SK-N-MC (cell line): ENCODE results near the gene PGM1.

Experiments
- DNase-seq: peaks from one replicate; pipeline ENCODE4 v3.0.0-alpha.2; 2011; ENCODE audit warnings: low read depth, low spot score
- H3K27ac ChIP-seq: fragments of 200-600 bp; sonication (generic); 2 replicates; pipeline ENCODE4 v1.5.1; 2016; ENCODE audit warnings: mixed run types
- H3K36me3 ChIP-seq: fragments of 200-600 bp; sonication (generic); 2 replicates; pipeline ENCODE4 v1.6.1; 2017; ENCODE audit warnings: antibody characterized with exemption, low read length, mixed read lengths; ENCODE audit not compliant: insufficient read depth
- H3K4me3 ChIP-seq: fragments of 200-600 bp; sonication (generic); 2 replicates; pipeline ENCODE4 v1.5.1; 2016
- H3K9ac ChIP-seq: fragments of 200-600 bp; sonication (generic); 2 replicates; pipeline ENCODE4 v1.8.0; 2017; ENCODE audit warnings: mixed run types, mixed read lengths; ENCODE audit not compliant: insufficient read length
- H3K9me3 ChIP-seq: fragments of 200-600 bp; sonication (generic); 2 replicates; pipeline ENCODE4 v1.6.1; 2017; ENCODE audit warnings: low read depth, mild to moderate bottlenecking, antibody characterized with exemption, low read length, moderate library complexity, mixed read lengths
- EZH2 ChIP-seq: fragments of 200-600 bp; sonication (generic); IDR thresholded peaks from one replicate; pipeline ENCODE4 v1.6.1; 2017; ENCODE audit warnings: antibody characterized with exemption
- FOXP2 ChIP-seq: optimal IDR thresholded peaks from 2 replicates; pipeline ENCODE3; 2011; ENCODE audit warnings: mild to moderate bottlenecking, moderate library complexity; ENCODE audit not compliant: insufficient read depth; ENCODE audit errors: extremely low read length, control extremely low read depth
- POLR2AphosphoS5 ChIP-seq: IDR thresholded peaks from 2 replicates; pipeline ENCODE4 v1.6.1; 2012; ENCODE audit warnings: mild to moderate bottlenecking, low read depth, low read length, borderline replicate concordance

Gene PGM1

GRCh38 chr1:63663301-63663700 lies 70.1 kb downstream of the PGM1 start:
- DNase-seq: no peak
- no peak for TF ChIP-seq POLR2AphosphoS5
- no peak for TF ChIP-seq FOXP2
- TF ChIP-seq EZH2: no peak
- no peak overlapping the region for H3K4me3 ChIP-seq

DNA sequence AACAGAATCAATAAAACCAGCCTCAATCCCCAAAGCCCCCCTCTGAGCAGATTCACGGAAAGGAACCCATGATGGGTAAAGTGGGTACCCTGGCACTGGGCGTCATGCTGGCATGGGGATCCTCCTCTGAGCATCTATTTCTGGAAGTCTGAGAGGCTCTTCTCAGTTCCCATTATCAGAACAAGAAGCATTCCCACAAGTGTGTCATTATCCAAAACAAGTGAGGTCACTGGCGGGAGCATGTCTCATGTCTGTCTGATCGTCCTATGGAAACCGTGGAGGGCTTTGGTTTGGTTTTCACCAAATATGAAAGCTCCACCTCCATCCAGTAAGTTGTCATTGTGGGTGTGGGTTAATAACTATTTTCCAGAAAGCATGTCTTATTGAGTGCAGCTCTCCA lies 70.7 kb downstream of the PGM1 start:
- no peak for DNase-seq
- H3K4me3 ChIP-seq: no peak overlapping the region
- H3K36me3 ChIP-seq: no peaks in the 10 kb centered on the region
- no peaks in the 10 kb centered on the region for H3K9me3 ChIP-seq
- H3K27ac ChIP-seq: no peak overlapping the region
- TF ChIP-seq EZH2 (no peak), FOXP2 (no peak)
- H3K9ac ChIP-seq: no peak overlapping the region

More at GRCh38 chr1:63663301-63663700, 70.1 kb downstream of the PGM1 start:
- no peaks in the 10 kb centered on the region for H3K36me3 ChIP-seq
- no peak overlapping the region for H3K27ac ChIP-seq
- H3K9ac ChIP-seq: no peak overlapping the region
- no peaks in the 10 kb centered on the region for H3K9me3 ChIP-seq

- no peaks in the 10 kb centered on the region for H3K36me3 ChIP-seq
- DNase-seq: no peak
- no peak overlapping the region for H3K4me3 ChIP-seq
- H3K9me3 ChIP-seq: no peaks in the 10 kb centered on the region
- TF ChIP-seq POLR2AphosphoS5 (no peak), EZH2 (no peak), FOXP2 (no peak)
- H3K27ac ChIP-seq: no peak overlapping the region
- no peak overlapping the region for H3K9ac ChIP-seq
Observed at GRCh38 chr1:63664742-63665141, 71.5 kb downstream of the PGM1 start.

DNA sequence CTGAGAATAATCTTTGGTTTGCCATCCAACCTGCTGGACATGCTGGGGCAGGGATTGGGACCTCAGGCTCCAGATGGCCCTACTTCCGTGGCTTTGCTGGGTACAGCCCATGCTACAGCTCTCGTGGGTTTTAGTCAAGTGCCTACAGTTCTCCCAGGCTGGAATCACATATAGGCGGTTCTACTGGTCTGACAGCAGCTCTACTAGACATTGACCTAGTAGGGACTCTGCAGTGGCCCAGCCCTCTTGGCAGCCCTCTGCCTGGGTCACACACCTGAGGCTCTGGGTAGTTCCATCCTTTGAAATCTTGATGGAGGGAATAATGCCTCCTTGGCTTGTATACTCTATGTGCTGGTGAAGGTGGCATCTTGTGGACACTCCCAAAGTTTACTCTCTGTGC lies 72.2 kb downstream of the PGM1 start:
- no peak for TF ChIP-seq FOXP2
- no peak for TF ChIP-seq POLR2AphosphoS5
- no peak overlapping the region for H3K27ac ChIP-seq

GRCh38 chr1:63665824-63666223 lies 72.6 kb downstream of the PGM1 start:
- H3K4me3 ChIP-seq: no peak overlapping the region
- H3K9ac ChIP-seq: no peak overlapping the region
- no peak overlapping the region for H3K27ac ChIP-seq
- H3K9me3 ChIP-seq: no peaks in the 10 kb centered on the region
- no peak for TF ChIP-seq FOXP2
- TF ChIP-seq EZH2: no peak
- no peak for TF ChIP-seq POLR2AphosphoS5
- no peak for DNase-seq
- no peaks in the 10 kb centered on the region for H3K36me3 ChIP-seq

More for the DNA sequence above, 72.2 kb downstream of the PGM1 start:
- H3K4me3 ChIP-seq: no peak overlapping the region
- H3K9me3 ChIP-seq: no peaks in the 10 kb centered on the region
- no peaks in the 10 kb centered on the region for H3K36me3 ChIP-seq
- no peak overlapping the region for H3K9ac ChIP-seq
- no peak for DNase-seq

DNA sequence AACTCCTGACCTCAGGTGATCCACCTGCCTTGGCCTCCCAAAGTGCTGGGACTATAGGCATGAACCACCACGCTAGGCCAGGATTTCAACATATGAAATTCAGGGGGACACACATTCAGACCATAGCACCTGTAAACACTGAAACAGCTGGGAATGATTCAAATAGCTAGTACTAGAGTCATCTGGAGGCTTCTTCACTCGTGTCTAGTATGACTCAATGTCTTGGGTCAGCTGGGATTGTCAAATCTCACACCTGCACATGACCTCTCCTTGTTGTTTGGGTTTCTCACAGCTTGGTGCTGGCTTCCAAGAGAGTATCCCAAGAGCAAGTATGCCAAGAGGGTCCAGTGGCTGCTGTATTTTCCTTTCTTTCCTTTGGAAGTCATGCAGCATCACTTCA lies 75.1 kb downstream of the PGM1 start:
- Histone ChIP-seq H3K9ac (no peak overlapping the region), H3K27ac (no peak overlapping the region), H3K4me3 (no peak overlapping the region), H3K36me3 (no peaks in the 10 kb centered on the region), H3K9me3 (no peaks in the 10 kb centered on the region)
- TF ChIP-seq EZH2: no peak
- TF ChIP-seq POLR2AphosphoS5: no peak
- TF ChIP-seq FOXP2: no peak
- DNase-seq: no peak

- no peak for DNase-seq
- H3K9me3 ChIP-seq: no peaks in the 10 kb centered on the region
- H3K4me3 ChIP-seq: no peak overlapping the region
- H3K9ac ChIP-seq: no peak overlapping the region
- H3K36me3 ChIP-seq: no peaks in the 10 kb centered on the region
- TF ChIP-seq FOXP2 (no peak), EZH2 (no peak), POLR2AphosphoS5 (no peak)
- H3K27ac ChIP-seq: no peak overlapping the region
Observed at GRCh38 chr1:63669151-63669961, 76.1 kb downstream of the PGM1 start.

- Histone ChIP-seq H3K9ac (no peak overlapping the region), H3K9me3 (no peaks in the 10 kb centered on the region), H3K36me3 (no peaks in the 10 kb centered on the region), H3K4me3 (no peak overlapping the region), H3K27ac (no peak overlapping the region)
- TF ChIP-seq POLR2AphosphoS5 (no peak), FOXP2 (no peak), EZH2 (no peak)
- DNase-seq: no peak
Observed at GRCh38 chr1:63670164-63670563, 77.0 kb downstream of the PGM1 start.

GRCh38 chr1:63671514-63671913 lies 78.3 kb downstream of the PGM1 start:
- Histone ChIP-seq H3K36me3 (no peaks in the 10 kb centered on the region), H3K27ac (no peak overlapping the region), H3K9me3 (no peaks in the 10 kb centered on the region), H3K9ac (no peak overlapping the region), H3K4me3 (no peak overlapping the region)
- DNase-seq: no peak
- TF ChIP-seq FOXP2: no peak
- TF ChIP-seq EZH2: no peak
- TF ChIP-seq POLR2AphosphoS5: no peak
